ENCODE measurements around the gene CSNK1G1. TPM values are rescaled to one million over a fixed set of nuclear protein-coding genes. Genes with fewer than 3 reads are reported as not detected.

Gene CSNK1G1
- total RNA-seq, 1 donor from 2014 or later: 12.8 TPM

- no peaks in the 10 kb centered on the region for H3K36me3 ChIP-seq
- H3K27ac ChIP-seq: peak overlapping the region; percentile 63
- no peaks in the 10 kb centered on the region for H3K9me3 ChIP-seq
- no peaks in the 10 kb centered on the region for H3K27me3 ChIP-seq
- DNase-seq (ENCODE audit: extremely low spot score in 2 of 2): no peak
- peaks cover 40% of the 10 kb centered on the region for H3K4me1 ChIP-seq
- TF ChIP-seq POLR2A (IDR thresholded peaks at IDR 0.05): no peak
- TF ChIP-seq, protein P1, sequence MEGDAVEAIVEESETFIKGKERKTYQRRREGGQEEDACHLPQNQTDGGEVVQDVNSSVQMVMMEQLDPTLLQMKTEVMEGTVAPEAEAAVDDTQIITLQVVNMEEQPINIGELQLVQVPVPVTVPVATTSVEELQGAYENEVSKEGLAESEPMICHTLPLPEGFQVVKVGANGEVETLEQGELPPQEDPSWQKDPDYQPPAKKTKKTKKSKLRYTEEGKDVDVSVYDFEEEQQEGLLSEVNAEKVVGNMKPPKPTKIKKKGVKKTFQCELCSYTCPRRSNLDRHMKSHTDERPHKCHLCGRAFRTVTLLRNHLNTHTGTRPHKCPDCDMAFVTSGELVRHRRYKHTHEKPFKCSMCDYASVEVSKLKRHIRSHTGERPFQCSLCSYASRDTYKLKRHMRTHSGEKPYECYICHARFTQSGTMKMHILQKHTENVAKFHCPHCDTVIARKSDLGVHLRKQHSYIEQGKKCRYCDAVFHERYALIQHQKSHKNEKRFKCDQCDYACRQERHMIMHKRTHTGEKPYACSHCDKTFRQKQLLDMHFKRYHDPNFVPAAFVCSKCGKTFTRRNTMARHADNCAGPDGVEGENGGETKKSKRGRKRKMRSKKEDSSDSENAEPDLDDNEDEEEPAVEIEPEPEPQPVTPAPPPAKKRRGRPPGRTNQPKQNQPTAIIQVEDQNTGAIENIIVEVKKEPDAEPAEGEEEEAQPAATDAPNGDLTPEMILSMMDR (IDR thresholded peaks at IDR 0.05): no peak
- TF ChIP-seq POLR2AphosphoS5 (IDR thresholded peaks at IDR 0.05; ENCODE audit: insufficient read depth in 1 of 2, low read depth in 1 of 2): peak in 1 of 2 donors; percentile 36
- intact Hi-C loops (cut with DNase I): no loop called here
- H3K4me3 ChIP-seq: no peak overlapping the region
These were observed 109.4 kb downstream of the CSNK1G1 start for GRCh38 chr15:64246364-64247189.

- no peak for TF ChIP-seq POLR2AphosphoS5 (IDR thresholded peaks at IDR 0.05; ENCODE audit: insufficient read depth in 1 of 2, low read depth in 1 of 2)
- H3K9me3 ChIP-seq: no peaks in the 10 kb centered on the region
- H3K4me1 ChIP-seq: peaks cover 37% of the 10 kb centered on the region
- H3K4me3 ChIP-seq: no peak overlapping the region
- H3K27me3 ChIP-seq: no peaks in the 10 kb centered on the region
- DNase-seq (ENCODE audit: extremely low spot score in 2 of 2): no peak
- H3K36me3 ChIP-seq: no peaks in the 10 kb centered on the region
- H3K27ac ChIP-seq: no peak overlapping the region
- intact Hi-C loops (cut with DNase I): no loop called here
These were observed 110.6 kb downstream of the CSNK1G1 start for GRCh38 chr15:64245405-64245804.

DNA sequence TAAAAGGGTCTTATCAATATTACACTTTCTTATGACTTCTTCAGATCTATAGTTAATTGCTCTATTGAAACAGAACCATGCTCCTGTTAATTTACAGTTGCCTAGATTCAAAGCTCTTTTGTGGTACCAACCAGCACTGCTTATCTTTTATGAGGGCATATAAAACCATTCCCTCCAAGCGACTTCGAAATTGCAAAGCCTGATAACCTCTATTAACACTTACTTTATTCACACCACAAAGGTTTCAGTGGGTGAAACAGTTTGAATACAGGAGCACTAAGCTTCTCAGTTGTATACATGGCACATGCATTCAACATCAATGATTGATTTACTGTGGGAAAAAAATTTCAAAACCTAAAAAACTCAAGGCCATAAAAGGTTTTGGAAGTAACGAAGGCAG, 118.3 kb downstream of the CSNK1G1 start:
- H3K9me3 ChIP-seq: no peaks in the 10 kb centered on the region
- no peaks in the 10 kb centered on the region for H3K27me3 ChIP-seq
- H3K36me3 ChIP-seq: no peaks in the 10 kb centered on the region
- H3K4me3 ChIP-seq: no peak overlapping the region
- H3K4me1 ChIP-seq: no peaks in the 10 kb centered on the region
- TF ChIP-seq, protein P1 (IDR thresholded peaks at IDR 0.05): no peak
- TF ChIP-seq POLR2A (IDR thresholded peaks at IDR 0.05) (no peak), POLR2AphosphoS5 (IDR thresholded peaks at IDR 0.05; ENCODE audit: insufficient read depth in 1 of 2, low read depth in 1 of 2) (no peak)
- intact Hi-C loops (cut with DNase I): no loop called here
- no peak for DNase-seq (ENCODE audit: extremely low spot score in 2 of 2)
- H3K27ac ChIP-seq: no peak overlapping the region

DNA sequence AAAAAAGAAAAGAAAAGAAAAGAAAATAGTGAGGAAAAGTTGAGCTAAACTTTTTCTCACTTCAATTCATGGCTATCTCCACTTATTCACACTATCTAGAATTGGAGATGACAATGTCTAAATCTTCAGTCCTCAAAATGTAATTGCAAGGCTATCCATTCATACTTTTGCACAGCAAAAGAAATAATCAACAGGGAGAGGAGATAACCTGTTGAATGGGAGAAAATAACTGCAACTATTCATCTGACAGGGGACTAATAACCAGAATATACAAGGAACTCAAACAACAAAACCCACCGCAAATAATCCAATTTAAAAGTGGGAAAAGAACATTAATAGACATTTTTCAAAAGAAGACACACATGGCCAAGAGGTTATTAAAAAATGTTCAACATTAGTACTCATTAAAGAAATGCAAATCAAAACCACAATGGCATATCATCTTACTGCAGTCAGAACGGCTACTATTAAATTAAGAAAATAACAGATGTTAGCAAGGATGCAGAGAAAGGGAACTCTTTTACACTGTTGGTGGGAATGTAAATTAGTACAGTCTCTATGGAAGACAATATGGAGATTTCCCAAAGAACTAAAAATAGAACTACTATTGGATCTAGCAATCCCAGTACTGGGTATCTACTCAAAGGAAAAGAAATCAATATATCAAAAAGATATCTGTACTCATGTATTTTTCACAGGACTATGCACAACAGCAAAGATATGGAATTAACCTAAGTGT, 119.6 kb downstream of the CSNK1G1 start:
- no peak for DNase-seq (ENCODE audit: extremely low spot score in 2 of 2)
- TF ChIP-seq POLR2A (IDR thresholded peaks at IDR 0.05): no peak
- TF ChIP-seq POLR2AphosphoS5 (IDR thresholded peaks at IDR 0.05; ENCODE audit: insufficient read depth in 1 of 2, low read depth in 1 of 2): no peak
- TF ChIP-seq, protein P1 (IDR thresholded peaks at IDR 0.05): no peak
- H3K36me3 ChIP-seq: no peaks in the 10 kb centered on the region
- H3K27me3 ChIP-seq: no peaks in the 10 kb centered on the region
- H3K9me3 ChIP-seq: no peaks in the 10 kb centered on the region
- no peak overlapping the region for H3K4me3 ChIP-seq
- H3K4me1 ChIP-seq: no peaks in the 10 kb centered on the region
- intact Hi-C loops (cut with DNase I): no loop called here
- H3K27ac ChIP-seq: no peak overlapping the region

DNA sequence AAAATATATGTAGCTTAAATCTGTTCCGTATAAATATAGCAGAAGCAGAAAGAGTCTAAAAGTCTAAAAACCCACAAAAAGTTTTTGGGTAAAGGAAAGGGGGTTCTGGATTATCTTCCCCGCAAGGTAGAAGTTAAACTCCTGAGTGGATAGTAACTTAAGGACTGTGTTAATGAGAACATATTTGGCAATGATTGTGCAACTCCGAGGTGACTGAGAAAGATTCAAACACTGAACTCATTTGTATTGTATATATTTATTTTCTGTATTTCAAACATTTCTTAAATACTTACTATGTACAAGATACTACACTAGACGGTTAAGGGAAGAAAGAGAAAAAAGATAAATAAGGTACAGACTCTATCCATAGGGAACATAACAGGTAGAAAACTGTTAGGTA, 120.4 kb downstream of the CSNK1G1 start:
- no peak overlapping the region for H3K27ac ChIP-seq
- no peaks in the 10 kb centered on the region for H3K4me1 ChIP-seq
- DNase-seq (ENCODE audit: extremely low spot score in 2 of 2): no peak
- no peak overlapping the region for H3K4me3 ChIP-seq
- no peaks in the 10 kb centered on the region for H3K27me3 ChIP-seq
- TF ChIP-seq, protein P1 (IDR thresholded peaks at IDR 0.05): no peak
- intact Hi-C loops (cut with DNase I): no loop called here
- H3K9me3 ChIP-seq: no peaks in the 10 kb centered on the region
- no peaks in the 10 kb centered on the region for H3K36me3 ChIP-seq
